ENCODE results near the gene XYLT1.

- TF ChIP-seq CTCF (IDR thresholded peaks at IDR 0.05) (no peak), ZFX (IDR thresholded peaks at IDR 0.05; ENCODE audit: borderline replicate concordance) (no peak)
Measured at GRCh38 chr16:17339764-17340541, 130.8 kb downstream of the XYLT1 start.
